ENCODE results near the gene CDH4. TPM values are rescaled to one million over a fixed set of nuclear protein-coding genes. Genes with fewer than 3 reads are reported as not detected.

CDH4 gene
- total RNA-seq, 4 donors from 2014 or later = 0.71 to 4.2 (median 2.9) TPM

- 89 to 91% methylated on average over 3 of the region's 3 CpGs for WGBS, 2 donors
- H3K4me3 ChIP-seq (ENCODE audit: low read depth, poor library complexity, severe bottlenecking) = no peak overlapping the region
- TF ChIP-seq, protein P1, sequence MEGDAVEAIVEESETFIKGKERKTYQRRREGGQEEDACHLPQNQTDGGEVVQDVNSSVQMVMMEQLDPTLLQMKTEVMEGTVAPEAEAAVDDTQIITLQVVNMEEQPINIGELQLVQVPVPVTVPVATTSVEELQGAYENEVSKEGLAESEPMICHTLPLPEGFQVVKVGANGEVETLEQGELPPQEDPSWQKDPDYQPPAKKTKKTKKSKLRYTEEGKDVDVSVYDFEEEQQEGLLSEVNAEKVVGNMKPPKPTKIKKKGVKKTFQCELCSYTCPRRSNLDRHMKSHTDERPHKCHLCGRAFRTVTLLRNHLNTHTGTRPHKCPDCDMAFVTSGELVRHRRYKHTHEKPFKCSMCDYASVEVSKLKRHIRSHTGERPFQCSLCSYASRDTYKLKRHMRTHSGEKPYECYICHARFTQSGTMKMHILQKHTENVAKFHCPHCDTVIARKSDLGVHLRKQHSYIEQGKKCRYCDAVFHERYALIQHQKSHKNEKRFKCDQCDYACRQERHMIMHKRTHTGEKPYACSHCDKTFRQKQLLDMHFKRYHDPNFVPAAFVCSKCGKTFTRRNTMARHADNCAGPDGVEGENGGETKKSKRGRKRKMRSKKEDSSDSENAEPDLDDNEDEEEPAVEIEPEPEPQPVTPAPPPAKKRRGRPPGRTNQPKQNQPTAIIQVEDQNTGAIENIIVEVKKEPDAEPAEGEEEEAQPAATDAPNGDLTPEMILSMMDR (IDR thresholded peaks at IDR 0.05) = no peak
- no peak for TF ChIP-seq POLR2A (IDR thresholded peaks at IDR 0.05)
- intact Hi-C loops (cut with DNase I; ENCODE audit: low total_unique reads) = no loop called here
- DNase-seq (ENCODE audit: low spot score in 2 of 2) = no peak
These were observed 7.7 kb downstream of the CDH4 start for GRCh38 chr20:61259741-61260140.

GRCh38 chr20:61260905-61261304 is 8.8 kb downstream of the CDH4 start:
- 77 to 82% methylated on average over 7 of the region's 7 CpGs for WGBS, 2 donors
- intact Hi-C loops (cut with DNase I; ENCODE audit: low total_unique reads) = no loop called here
- no peak overlapping the region for H3K4me3 ChIP-seq (ENCODE audit: low read depth, poor library complexity, severe bottlenecking)
- no peak for DNase-seq (ENCODE audit: low spot score in 2 of 2)
- no peak for TF ChIP-seq POLR2A (IDR thresholded peaks at IDR 0.05)
- TF ChIP-seq, protein P1 (IDR thresholded peaks at IDR 0.05) = no peak

- intact Hi-C loops (cut with DNase I; ENCODE audit: low total_unique reads) = no loop called here
- H3K4me3 ChIP-seq (ENCODE audit: low read depth, poor library complexity, severe bottlenecking) = no peak overlapping the region
- TF ChIP-seq POLR2A (IDR thresholded peaks at IDR 0.05) = no peak
- TF ChIP-seq, protein P1 (IDR thresholded peaks at IDR 0.05) = no peak
- no peak for DNase-seq (ENCODE audit: low spot score in 2 of 2)
- WGBS, 2 donors = 72 to 81% methylated on average over 16 to 18 of the region's 18 CpGs
These were observed 10.0 kb downstream of the CDH4 start for GRCh38 chr20:61262036-61262435.

DNA sequence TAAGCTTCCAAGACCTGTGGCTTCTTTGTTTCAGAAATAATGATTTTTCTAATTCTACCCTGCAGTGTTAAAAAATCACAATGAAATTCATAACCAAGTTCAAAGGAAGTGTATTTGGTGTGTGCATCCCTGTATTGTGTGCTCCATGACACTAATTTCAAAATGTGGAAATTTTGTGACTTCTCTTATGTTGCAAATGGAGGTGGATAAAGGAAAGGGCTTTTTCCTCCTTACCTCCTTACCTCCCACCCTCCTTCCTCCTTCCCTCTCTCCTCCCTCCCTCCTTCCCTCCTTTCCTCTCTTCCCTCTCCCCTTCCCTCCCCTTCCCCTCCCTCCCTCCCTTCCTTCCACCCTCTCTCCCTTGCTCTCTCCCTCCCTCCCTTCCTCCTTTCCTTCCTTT is 10.5 kb downstream of the CDH4 start:
- intact Hi-C loops (cut with DNase I; ENCODE audit: low total_unique reads) = no loop called here
- no peak for DNase-seq (ENCODE audit: low spot score in 2 of 2)
- no peak for TF ChIP-seq POLR2A (IDR thresholded peaks at IDR 0.05)
- TF ChIP-seq, protein P1 (IDR thresholded peaks at IDR 0.05) = no peak
- H3K4me3 ChIP-seq (ENCODE audit: low read depth, poor library complexity, severe bottlenecking) = no peak overlapping the region

- no peak for DNase-seq (ENCODE audit: low spot score in 2 of 2)
- intact Hi-C loops (cut with DNase I; ENCODE audit: low total_unique reads) = no loop called here
- WGBS, 2 donors = 43% methylated on average over 10 of the region's 10 CpGs
- TF ChIP-seq POLR2A (IDR thresholded peaks at IDR 0.05) = no peak
- TF ChIP-seq, protein P1 (IDR thresholded peaks at IDR 0.05) = no peak
- no peak overlapping the region for H3K4me3 ChIP-seq (ENCODE audit: low read depth, poor library complexity, severe bottlenecking)
These were observed 11.1 kb downstream of the CDH4 start for GRCh38 chr20:61263084-61263695.

DNA sequence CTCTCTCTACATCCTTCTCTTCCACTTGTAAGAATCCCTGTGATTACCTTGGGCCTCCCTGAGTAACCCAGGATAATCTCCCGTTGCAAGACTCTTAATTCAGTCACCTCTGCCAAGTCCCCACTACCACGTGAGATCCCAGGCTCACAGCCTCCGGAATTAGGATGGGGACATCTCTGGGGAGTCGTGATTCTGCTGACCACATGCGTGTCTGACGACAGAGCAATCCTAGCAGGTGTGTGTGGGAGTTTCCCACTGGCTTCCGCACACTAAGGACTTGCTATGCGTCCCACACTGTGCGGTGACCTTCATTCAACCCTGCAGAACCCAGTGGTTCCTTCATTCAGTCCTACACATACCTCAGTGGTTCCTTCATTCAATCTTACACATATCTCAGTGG is 11.9 kb downstream of the CDH4 start:
- DNase-seq (ENCODE audit: low spot score in 2 of 2) = no peak
- 89 to 92% methylated on average over 9 of the region's 9 CpGs for WGBS, 2 donors
- TF ChIP-seq, protein P1 (IDR thresholded peaks at IDR 0.05) = no peak
- TF ChIP-seq POLR2A (IDR thresholded peaks at IDR 0.05) = no peak
- no peak overlapping the region for H3K4me3 ChIP-seq (ENCODE audit: low read depth, poor library complexity, severe bottlenecking)
- intact Hi-C loops (cut with DNase I; ENCODE audit: low total_unique reads) = no loop called here
